Smooth muscle cell (in vitro differentiated cells): ENCODE results near the gene PAFAH2. TPM values are rescaled to one million over a fixed set of nuclear protein-coding genes. Genes with fewer than 3 reads are reported as not detected.

Source experiments
- DNase-seq: peaks from one replicate; lab custom pipeline; 2025; ENCODE audit not compliant: unreplicated experiment; lab: John Stamatoyannopoulos, UW
- H2AFZ ChIP-seq: fragments of 200-600 bp; sonication (generic); 2 replicates; pipeline ENCODE4 v1.6.0; 2016; ENCODE audit warnings: antibody characterized with exemption, low read depth, mild to moderate bottlenecking
- H3F3A ChIP-seq: fragments of 200-600 bp; sonication (generic); 2 replicates; pipeline ENCODE4 v1.6.0; 2017; ENCODE audit warnings: antibody characterized with exemption, low read depth
- H3K27ac ChIP-seq: fragments of 200-600 bp; sonication (generic); 2 replicates; pipeline ENCODE4 v1.5.1; 2016; ENCODE audit warnings: low read depth, mild to moderate bottlenecking
- H3K27me3 ChIP-seq: fragments of 200-600 bp; sonication (generic); 2 replicates; pipeline ENCODE4 v1.6.1; 2016; ENCODE audit warnings: low read depth, mild to moderate bottlenecking
- H3K36me3 ChIP-seq: fragments of 200-600 bp; sonication (generic); 2 replicates; pipeline ENCODE4 v1.5.1; 2016; ENCODE audit warnings: low read depth
- H3K4me1 ChIP-seq: fragments of 200-600 bp; sonication (generic); 2 replicates; pipeline ENCODE4 v1.5.1; 2016; ENCODE audit warnings: low read depth
- H3K4me2 ChIP-seq: fragments of 200-600 bp; sonication (generic); 2 replicates; pipeline ENCODE4 v1.6.0; 2016; ENCODE audit warnings: mild to moderate bottlenecking
- H3K4me3 ChIP-seq: fragments of 200-600 bp; sonication (generic); 2 replicates; pipeline ENCODE4 v1.5.1; 2016; ENCODE audit warnings: mild to moderate bottlenecking
- H3K79me2 ChIP-seq: fragments of 200-600 bp; sonication (generic); 2 replicates; pipeline ENCODE4 v1.6.0; 2016; ENCODE audit warnings: low read depth, mild to moderate bottlenecking
- H3K9ac ChIP-seq: fragments of 200-600 bp; sonication (generic); 2 replicates; pipeline ENCODE4 v1.6.0; 2016; ENCODE audit warnings: low read depth
- H3K9me3 ChIP-seq: fragments of 200-600 bp; sonication (generic); replicated peaks from 2 replicates; pipeline ENCODE4 v1.5.1; 2016; ENCODE audit warnings: low read depth
- H4K20me1 ChIP-seq: fragments of 200-600 bp; sonication (generic); 2 replicates; pipeline ENCODE4 v1.6.0; 2016; ENCODE audit warnings: low read depth
- WGBS: methylation state at CpG from one replicate; pipeline ENCODE4 v1.1.7; 2016; ENCODE audit warnings: low lambda C conversion rate; 5-methylcytosine and 5-hydroxymethylcytosine counted together
- polyA plus RNA-seq: library from polyadenylated mRNA; unstranded; fragments of >200 nt; fragmentation: Nextera tagmentation; extraction: Ambion mirVana; gene quantifications from 2 replicates; pipeline ENCODE4 v1.2.1, GENCODE V29; 2016
- total RNA-seq: library from RNA; depleted of rRNA; stranded (reverse); fragments of >200 nt; gene quantifications from 2 replicates; pipeline ENCODE4 v1.2.3, GENCODE V29; 2014
- TF ChIP-seq, protein P1 (sequence below): fragments of 200-600 bp; sonication (generic); IDR thresholded peaks from 2 replicates; pipeline ENCODE4 v1.5.1; 2017; ENCODE audit warnings: borderline replicate concordance, mild to moderate bottlenecking, antibody characterized with exemption; ENCODE audit not compliant: insufficient read depth, poor library complexity, severe bottlenecking

PAFAH2 gene
- total and polyA plus RNA-seq, 2 experiments from 2014 or later: 9.4 to 9.6 TPM

GRCh38 chr1:25967308-25967707, 30.6 kb downstream of the PAFAH2 start:
- TF ChIP-seq, protein P1, sequence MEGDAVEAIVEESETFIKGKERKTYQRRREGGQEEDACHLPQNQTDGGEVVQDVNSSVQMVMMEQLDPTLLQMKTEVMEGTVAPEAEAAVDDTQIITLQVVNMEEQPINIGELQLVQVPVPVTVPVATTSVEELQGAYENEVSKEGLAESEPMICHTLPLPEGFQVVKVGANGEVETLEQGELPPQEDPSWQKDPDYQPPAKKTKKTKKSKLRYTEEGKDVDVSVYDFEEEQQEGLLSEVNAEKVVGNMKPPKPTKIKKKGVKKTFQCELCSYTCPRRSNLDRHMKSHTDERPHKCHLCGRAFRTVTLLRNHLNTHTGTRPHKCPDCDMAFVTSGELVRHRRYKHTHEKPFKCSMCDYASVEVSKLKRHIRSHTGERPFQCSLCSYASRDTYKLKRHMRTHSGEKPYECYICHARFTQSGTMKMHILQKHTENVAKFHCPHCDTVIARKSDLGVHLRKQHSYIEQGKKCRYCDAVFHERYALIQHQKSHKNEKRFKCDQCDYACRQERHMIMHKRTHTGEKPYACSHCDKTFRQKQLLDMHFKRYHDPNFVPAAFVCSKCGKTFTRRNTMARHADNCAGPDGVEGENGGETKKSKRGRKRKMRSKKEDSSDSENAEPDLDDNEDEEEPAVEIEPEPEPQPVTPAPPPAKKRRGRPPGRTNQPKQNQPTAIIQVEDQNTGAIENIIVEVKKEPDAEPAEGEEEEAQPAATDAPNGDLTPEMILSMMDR: no peak
- 98% methylated on average over 3 of the region's 3 CpGs for WGBS

DNA sequence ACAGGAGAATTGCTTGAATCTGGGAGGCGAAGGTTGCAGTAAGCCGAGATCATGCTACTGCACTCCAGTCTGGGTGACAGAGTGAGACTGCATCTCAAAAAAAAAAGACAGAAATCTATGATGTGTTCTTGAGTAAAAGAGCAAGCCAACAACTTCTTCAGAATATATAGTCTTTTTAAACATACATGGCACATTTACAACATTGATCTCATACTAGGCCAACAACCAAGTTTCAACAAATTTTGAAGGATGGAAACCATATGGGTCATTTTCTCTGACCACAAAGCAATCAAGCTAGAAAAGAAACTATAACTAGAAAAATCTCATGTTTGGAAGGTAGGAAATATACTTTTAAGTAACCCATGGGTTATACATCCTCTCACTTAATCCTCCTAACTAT, 38.3 kb downstream of the PAFAH2 start:
- Histone ChIP-seq H3K4me3 (no peak overlapping the region), H3K79me2 (no peaks in the 10 kb centered on the region), H3K36me3 (no peaks in the 10 kb centered on the region), H3K4me1 (no peaks in the 10 kb centered on the region), H3K27ac (no peak overlapping the region), H3F3A (no peaks in the 10 kb centered on the region), H4K20me1 (no peaks in the 10 kb centered on the region), H3K27me3 (no peaks in the 10 kb centered on the region), H3K9ac (no peak overlapping the region), H3K4me2 (no peak overlapping the region), H3K9me3 (no peaks in the 10 kb centered on the region), H2AFZ (no peak overlapping the region)
- TF ChIP-seq, protein P1: no peak
- DNase-seq: no peak
- 93% methylated on average over 2 of the region's 2 CpGs for WGBS

More at GRCh38 chr1:25967308-25967707, 30.6 kb downstream of the PAFAH2 start:
- no peak overlapping the region for H2AFZ ChIP-seq
- H3F3A ChIP-seq: no peaks in the 10 kb centered on the region
- no peak overlapping the region for H3K9ac ChIP-seq
- no peaks in the 10 kb centered on the region for H3K36me3 ChIP-seq
- no peaks in the 10 kb centered on the region for H3K27me3 ChIP-seq
- no peaks in the 10 kb centered on the region for H3K79me2 ChIP-seq
- H4K20me1 ChIP-seq: no peaks in the 10 kb centered on the region
- DNase-seq: no peak
- H3K4me1 ChIP-seq: no peaks in the 10 kb centered on the region
- H3K4me3 ChIP-seq: no peak overlapping the region
- H3K27ac ChIP-seq: no peak overlapping the region
- H3K4me2 ChIP-seq: no peak overlapping the region
- H3K9me3 ChIP-seq: no peaks in the 10 kb centered on the region

GRCh38 chr1:25958465-25958864, 39.4 kb downstream of the PAFAH2 start:
- Histone ChIP-seq H3F3A (no peaks in the 10 kb centered on the region), H3K27ac (no peak overlapping the region), H3K4me2 (no peak overlapping the region), H4K20me1 (no peaks in the 10 kb centered on the region), H2AFZ (no peak overlapping the region), H3K79me2 (no peaks in the 10 kb centered on the region), H3K4me1 (no peaks in the 10 kb centered on the region), H3K9me3 (no peaks in the 10 kb centered on the region), H3K27me3 (no peaks in the 10 kb centered on the region), H3K4me3 (no peak overlapping the region), H3K9ac (no peak overlapping the region), H3K36me3 (no peaks in the 10 kb centered on the region)
- TF ChIP-seq, protein P1: no peak
- 66% methylated on average over 6 of the region's 6 CpGs for WGBS
- no peak for DNase-seq

DNA sequence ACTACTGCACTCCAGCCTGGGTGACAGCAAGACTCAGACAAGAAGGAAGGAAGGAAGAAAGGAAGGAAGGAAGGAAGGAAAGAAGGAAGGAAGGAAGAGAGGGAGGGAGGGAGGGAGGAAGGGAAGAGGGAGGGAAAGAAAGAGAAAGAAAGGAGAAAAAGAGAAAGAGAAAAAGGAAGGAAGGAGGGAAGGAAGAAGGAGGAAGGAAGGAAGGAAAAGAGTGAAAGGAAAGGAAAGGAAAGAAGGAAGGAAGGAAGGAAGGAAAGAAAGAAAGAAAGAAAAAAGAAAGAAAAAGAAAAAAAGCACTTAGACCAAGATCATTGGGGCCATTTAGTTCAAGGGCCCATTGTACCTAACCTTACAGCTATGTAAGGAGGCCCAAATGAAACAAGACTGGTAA, 42.3 kb downstream of the PAFAH2 start:
- no peak overlapping the region for H3K27ac ChIP-seq

More for the DNA sequence above, 42.3 kb downstream of the PAFAH2 start:
- H3K4me1 ChIP-seq: no peaks in the 10 kb centered on the region
- no peak overlapping the region for H3K9ac ChIP-seq
- no peaks in the 10 kb centered on the region for H3K27me3 ChIP-seq
- H2AFZ ChIP-seq: no peak overlapping the region
- H3K36me3 ChIP-seq: no peaks in the 10 kb centered on the region
- H3K4me2 ChIP-seq: no peak overlapping the region
- H3K79me2 ChIP-seq: no peaks in the 10 kb centered on the region
- no peak for DNase-seq
- H3K4me3 ChIP-seq: no peak overlapping the region
- TF ChIP-seq, protein P1: no peak
- no peaks in the 10 kb centered on the region for H3F3A ChIP-seq
- no peaks in the 10 kb centered on the region for H4K20me1 ChIP-seq
- H3K9me3 ChIP-seq: no peaks in the 10 kb centered on the region
